HG02938 (cell line): ENCODE data around the gene BBX.
A peak's percentile ranks its signal among the peaks of the same experiment; 100 is the strongest.

Experiments used
- ATAC-seq: cut with Tn5 transposase; IDR thresholded peaks from one replicate; pipeline ENCODE4 v1.9.1; 2021; ENCODE audit warnings: mild to moderate bottlenecking, moderate library complexity; ENCODE audit not compliant: unreplicated experiment

BBX gene

DNA sequence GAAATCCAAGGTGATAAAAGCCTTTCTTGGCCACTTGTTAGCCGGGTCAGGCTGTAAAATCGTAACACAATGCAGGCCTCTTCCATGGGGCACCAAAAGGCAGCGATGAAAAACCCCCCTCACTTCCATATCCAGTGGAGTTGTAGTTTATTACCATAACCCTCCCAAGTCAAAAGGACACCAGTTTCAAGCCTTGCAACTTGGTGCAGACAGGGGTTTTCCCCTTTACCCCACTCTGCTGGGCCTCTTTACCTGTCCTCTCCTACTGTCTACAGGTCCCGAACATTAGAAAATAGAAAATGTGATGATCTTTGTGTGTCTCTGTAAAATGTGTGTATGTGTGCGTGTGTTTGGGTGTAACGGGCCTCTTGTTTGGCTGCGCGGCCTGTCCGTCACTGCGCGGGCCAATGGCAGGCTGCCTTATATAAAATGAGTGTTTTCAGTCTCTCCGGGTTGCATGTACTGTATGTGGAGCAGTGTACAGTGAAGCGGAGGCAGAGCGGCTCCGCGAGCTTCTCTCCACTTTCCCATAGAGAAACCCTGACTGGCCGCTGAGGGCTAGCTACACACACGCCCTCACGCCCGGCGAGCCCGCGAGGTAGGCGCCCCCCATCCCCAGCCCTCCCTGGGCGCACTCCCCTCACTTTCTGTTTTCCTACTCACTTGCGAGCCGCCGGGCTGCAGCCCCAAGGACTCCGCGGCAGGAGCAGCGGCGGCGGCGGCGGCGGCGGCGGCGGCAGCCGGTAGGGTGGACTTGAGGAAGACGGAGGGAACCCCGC lies at the start of gene BBX:
TSS of gene BBX (plus strand) at position 453 of the 779 bp plus-strand sequence. CDS start 187,499 bp downstream, outside the sequence.
- peak; percentile 96 for ATAC-seq

DNA sequence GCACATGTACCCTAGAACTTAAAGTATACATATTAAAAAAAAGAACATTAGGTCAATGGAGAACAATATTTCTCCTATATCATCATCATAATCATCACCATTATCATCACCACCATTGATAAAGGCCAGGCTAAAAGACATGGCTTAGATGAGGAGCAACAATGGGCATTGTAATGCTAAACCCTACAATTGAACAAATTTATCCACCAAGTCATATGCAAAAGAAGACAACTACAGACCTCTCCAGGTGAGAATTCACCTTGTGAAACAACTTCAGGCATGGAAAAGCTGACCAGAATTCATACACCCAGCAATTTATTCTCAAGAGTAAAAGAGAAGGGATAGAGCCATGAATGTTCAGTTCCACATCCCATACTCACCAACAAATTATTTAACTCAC lies 46.3 kb upstream of the BBX start:
- no peak for ATAC-seq

DNA sequence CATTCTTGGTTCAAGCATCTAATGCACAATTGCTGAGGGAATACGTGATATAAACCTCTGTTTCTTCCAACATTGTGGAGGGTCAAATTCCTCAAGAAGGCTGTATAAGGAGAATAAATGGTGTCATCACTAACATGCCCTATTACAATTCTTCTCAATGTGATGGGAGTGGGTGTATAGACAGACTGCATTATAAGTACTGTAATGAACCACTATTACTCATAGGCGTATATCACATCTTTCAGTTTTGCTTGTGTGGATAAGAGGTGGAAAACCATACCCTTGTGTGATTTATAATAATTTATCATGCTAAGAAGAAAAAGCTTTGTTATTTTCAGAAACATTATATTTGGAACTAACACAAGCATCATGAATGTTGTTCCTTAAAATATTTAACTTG lies 35.3 kb upstream of the BBX start:
- no peak for ATAC-seq

DNA sequence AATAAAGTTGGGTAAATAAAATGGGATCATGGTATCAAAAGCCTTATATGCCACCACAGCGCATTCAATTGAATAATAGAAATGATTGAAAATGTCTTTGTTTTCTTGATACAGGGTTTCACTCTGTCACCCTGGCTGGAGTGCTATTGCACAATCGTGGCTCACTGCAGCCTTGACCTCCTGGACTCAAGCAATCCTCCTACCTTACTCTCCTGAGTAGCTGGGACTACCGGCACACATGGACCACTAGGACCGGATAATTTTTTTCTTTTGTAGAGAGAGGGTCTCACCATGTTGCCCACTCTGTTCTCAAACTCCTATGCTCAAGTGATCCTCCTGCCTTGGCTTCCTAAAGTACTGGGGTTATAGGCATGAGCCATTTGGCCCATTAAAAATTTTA lies 33.8 kb upstream of the BBX start:
- no peak for ATAC-seq

DNA sequence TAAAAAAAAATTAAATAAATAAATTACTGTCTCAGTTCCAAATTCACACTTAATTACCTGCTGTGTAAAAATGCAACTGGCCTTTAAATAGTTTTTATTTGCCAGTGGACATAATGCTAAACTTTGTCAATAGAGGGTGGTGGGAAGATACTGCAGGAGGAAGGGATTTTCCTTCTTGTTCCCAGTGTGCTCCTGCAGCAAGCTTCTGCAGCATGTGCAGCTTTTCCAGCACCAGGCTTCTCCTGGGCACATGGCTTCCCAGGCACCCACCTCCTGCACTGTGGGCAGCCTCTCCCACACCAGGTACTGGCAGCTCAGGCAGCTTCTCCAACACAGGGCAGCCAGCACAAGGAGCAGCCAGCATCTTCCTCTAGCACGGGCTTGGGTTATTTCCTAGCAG lies 29.6 kb upstream of the BBX start:
- no peak for ATAC-seq

DNA sequence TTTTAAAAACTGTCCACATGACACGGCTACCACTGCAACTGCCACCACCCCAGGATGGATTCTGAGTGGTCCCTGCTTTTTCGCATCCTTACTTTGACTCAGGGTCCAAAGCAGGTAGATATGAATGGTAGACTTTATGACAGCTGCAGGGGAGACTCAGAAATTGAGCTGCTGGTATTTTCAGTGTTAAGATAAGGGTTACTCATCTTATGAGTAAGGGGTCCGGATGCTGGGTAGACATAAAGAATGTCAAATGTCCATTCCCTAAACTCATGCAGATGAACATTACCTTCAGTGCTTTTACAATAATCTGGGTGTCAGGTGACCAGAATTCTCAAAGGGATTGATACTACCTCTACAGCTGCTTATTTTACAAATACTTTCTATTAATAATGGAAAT lies 25.9 kb upstream of the BBX start:
- ATAC-seq, result no peak

GRCh38 chr3:107498646-107499045 lies 24.1 kb upstream of the BBX start:
- ATAC-seq, result no peak

DNA sequence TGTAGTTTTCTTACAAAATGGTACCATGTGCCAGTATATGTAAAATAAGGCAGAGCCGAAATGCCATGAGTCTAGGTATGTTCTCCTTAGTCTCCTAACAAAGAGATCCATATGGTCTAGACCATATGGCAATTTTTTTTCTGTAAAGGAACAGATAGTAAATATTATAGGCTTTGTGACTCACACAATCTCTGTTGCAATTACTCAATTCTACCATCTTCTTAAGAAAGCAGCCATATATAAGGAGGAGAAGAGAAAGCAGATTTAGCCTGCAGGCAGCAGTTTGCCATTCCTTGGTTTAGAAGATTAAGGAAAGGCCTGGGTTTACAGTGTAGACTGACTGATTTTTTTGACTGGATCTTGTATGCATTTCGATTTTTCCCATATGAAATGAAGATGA lies 16.3 kb upstream of the BBX start:
- no peak for ATAC-seq

DNA sequence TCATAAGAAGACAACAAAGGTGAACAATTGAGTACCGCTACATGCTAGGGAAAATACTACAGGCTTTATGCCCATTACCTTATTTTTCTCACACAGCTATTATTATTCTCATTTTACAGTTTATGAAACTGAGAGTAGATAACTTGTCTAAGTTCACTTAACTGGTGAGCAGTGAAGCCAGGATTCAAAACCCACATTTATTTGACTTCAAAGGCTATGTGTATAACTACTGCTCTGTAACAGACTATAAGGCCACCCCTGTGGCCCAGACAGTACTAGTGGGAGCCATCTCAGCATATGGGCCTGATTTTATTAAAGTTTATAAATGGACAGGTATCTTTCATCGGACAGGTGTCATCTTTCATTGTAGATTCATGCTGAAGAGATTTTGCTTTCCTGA lies 14.4 kb upstream of the BBX start:
- ATAC-seq, result no peak

DNA sequence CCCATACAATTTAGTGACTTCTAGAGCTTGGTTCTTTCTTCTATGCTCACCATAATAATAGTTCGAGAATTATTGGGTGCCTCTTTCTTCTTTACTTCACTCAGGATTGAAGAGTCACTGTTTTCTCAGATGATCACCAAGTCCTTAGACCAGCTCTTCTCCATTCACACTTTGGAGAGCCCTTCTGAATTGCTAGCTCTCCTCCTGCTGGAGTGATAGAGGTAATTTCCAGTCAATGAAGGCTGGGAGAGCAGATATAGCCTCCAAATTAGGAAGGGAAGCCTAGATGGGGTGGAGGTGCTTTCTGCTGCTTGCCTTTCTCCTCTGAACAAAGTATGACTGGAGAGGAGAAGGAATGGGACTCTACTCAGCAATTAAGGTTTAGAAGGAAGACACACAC lies 10.7 kb upstream of the BBX start:
- no peak for ATAC-seq

- ATAC-seq, result no peak
These were observed 8.3 kb upstream of the BBX start for GRCh38 chr3:107514453-107514852.

- ATAC-seq, result no peak
These were observed 6.3 kb upstream of the BBX start for GRCh38 chr3:107516475-107516874.

- ATAC-seq, result no peak
These were observed 2.2 kb upstream of the BBX start for GRCh38 chr3:107520535-107520934.

DNA sequence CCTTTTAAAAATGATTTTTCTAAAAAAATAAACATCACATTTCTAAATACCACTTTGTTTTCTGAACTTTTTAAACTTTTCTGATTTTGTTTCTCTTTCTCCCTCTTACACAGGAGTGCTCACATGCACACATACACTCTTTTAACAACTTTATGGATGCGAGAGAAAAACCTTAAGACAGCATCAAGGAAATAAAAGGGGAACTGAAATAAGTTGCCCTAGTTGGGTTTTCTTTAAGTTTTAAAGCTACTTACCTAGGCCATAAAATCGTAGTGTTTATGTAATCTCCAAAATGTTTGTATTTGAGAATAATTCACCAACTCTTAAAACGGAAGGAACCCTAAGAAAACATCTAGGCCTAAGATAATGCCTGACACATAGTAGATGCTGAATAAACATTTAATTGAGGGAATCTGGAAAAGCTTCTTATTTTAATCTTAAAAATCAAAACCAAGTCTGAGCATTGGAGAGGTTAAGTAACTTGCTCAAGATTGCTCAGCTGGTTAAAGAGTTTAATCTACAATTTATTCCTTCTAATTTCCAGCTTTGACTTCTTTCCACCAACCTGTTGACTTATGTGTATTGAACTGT lies 1.2 kb upstream of the BBX start:
- ATAC-seq, result no peak

DNA sequence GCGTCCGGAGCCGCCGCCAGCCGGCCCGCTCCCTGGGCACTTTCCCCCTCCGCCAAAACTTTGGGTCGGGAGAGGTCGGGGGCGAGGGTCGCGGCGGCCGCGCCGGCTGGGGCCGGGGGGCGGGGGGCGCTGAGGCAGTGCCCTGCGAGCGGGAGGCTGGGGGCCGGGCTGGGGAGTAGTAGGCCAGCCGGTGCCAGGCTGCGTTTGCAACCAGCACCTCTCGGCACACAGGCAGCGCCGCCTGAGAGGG lies 452 bp downstream of the BBX start:
- ATAC-seq, result peak; percentile 16

- peak; percentile 17 for ATAC-seq
These were observed 970 bp downstream of the BBX start for GRCh38 chr3:107523539-107524325.

- no peak for ATAC-seq
These were observed 1.6 kb downstream of the BBX start for GRCh38 chr3:107524326-107524840.

DNA sequence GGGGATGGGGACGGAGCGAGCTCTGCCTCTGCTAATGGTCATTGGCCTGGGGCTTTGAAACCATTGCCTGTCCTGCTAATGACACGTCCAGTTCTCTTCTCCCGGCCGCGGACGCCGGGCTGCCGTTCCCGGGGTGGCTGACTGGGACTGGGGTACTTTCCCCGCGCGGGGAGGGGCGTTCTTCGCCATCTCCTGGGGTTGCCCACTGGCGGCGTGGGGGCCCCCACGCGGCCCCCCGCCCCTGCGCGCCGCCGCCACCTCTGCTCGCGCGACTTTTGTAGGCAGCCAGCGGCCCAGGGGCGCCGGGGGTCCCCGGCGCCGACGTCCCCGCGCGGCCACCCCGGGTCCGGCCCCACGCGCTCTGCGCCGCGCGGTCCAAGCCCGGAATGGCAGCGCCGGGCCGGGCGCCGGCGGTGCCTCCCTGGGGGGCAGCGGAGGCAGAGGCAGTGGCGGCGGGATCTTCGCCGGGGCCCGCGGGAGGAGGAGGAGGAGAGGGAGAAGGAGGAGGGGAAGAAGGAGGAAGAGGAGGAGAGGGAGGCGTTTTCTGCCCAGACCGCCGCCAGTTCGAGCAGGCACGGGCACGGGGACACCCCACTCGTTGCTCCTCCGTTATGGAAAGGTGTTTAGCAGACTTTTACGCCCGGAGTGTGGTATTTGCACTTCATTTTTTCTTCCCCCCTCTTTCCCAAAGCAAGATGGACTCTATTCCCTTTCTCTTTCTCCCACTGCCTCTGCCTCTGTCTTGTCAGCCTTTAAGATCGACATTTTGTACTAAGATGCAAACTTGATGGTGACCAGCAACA lies 2.3 kb downstream of the BBX start:
- ATAC-seq, result no peak

DNA sequence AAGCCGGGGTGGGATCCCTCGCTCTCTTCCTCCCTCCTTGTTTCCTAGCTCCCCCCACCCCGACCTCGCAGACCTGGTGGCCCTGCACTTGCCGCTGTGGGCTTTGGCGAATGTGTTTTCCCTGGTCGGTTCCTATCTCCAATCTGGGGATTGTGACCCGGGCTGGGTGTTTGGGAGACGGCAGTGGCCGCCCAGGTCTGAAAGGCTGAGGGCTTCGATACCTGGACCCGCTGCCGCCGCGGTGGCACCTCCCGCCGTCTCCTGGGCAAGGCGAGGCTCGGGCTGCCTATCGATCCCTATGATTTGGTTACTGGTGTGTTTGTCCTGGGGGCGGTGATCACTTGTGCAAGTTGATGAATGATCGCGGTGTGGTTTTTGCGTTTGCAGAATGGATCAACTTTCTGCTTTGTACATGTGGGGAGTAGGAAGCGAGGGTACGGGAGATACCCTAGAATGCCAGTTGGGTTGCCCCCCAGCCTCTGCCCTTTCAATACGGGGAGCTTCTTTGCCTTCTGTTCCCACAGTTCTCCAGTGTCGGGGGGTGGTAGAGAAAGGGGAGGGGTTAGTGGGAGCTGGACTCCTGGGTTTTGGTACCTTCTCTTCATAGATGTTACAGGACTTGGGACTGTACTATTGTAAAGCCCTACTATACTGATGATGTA lies 3.0 kb downstream of the BBX start:
- ATAC-seq, result no peak

DNA sequence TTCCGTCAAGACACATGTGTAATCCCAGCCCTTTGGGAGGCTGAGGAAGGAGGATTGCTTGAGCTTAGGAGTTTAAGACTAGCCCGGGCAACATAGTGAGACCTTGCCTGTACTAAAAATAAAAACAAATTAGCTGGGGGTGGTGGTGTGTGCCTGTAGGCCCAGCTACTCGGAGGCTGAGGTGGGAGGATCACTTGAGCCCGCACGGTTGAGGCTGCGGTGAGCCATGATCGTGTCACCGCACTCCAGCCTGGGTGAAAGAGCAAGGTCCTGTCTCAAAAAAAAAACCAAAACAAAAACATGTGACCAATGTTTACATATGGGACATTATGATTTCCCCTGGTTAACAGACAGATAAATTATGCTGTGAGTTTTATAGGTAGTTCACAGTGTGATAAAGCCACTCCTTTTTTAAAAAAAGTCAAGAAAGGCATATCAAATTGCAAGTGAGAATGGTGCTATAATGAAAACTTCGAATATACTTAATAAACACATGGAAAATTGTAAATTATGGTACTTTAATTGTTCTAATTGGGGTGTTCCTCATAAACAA lies 9.2 kb downstream of the BBX start:
- no peak for ATAC-seq
